Testis (tissue), 3 donors: ENCODE measurements around the gene CST9L. TPM values are rescaled to one million over a fixed set of nuclear protein-coding genes. Genes with fewer than 3 reads are reported as not detected.

Experiments
- DNase-seq: peaks from one replicate; pipeline ENCODE4 v3.0.0-alpha.2; 2019
- H3K27ac ChIP-seq, 2 donors: fragments of 200-600 bp; sonication (generic); one replicate each; pipeline ENCODE4 v1.5.1; 2019
- H3K27me3 ChIP-seq: fragments of 200-600 bp; sonication (generic); one replicate; pipeline ENCODE4 v1.5.1; 2019
- H3K36me3 ChIP-seq: fragments of 200-600 bp; sonication (generic); one replicate; pipeline ENCODE4 v1.5.1; 2017; ENCODE audit warnings: low read depth; ENCODE audit errors: missing control alignments
- H3K4me1 ChIP-seq: fragments of 200-600 bp; sonication (generic); one replicate; pipeline ENCODE4 v1.5.1; 2019
- H3K4me3 ChIP-seq, 2 donors: fragments of 200-600 bp; sonication (generic); one replicate each; pipeline ENCODE4 v1.5.1; 2017 to 2019
- H3K9me3 ChIP-seq: fragments of 200-600 bp; sonication (generic); one replicate; pipeline ENCODE4 v1.5.1; 2017
- POLR2A ChIP-seq: fragments of 450-650 bp; IDR thresholded peaks from one replicate; pipeline ENCODE4 v1.6.1; 2017; ENCODE audit warnings: antibody characterized with exemption, mild to moderate bottlenecking, moderate library complexity
- WGBS, 2 donors: methylation state at CpG; one replicate each; pipeline ENCODE4 v1.1.5; 2018; 5-methylcytosine and 5-hydroxymethylcytosine counted together
- intact Hi-C: fragments of 100-400 bp; cut with DNase I; formaldehyde crosslinking; loops from one replicate; pipeline ENCODE4 v1.15.1; 2023; ENCODE audit warnings: low total_unique reads
- polyA plus RNA-seq: library from polyadenylated mRNA; stranded (reverse); fragments of 350-450 nt; fragmentation: Illumina TruSeq; extraction: RNeasy Lipid Tissue Mini Kit (QIAGEN cat#74804); gene quantifications from one replicate; pipeline ENCODE4 v1.2.3, GENCODE V29; 2014; ENCODE audit warnings: low read depth, low replicate concordance; ENCODE audit not compliant: insufficient read depth
- total RNA-seq, 2 donors: library from RNA; depleted of rRNA; stranded (reverse); fragments of >200 nt; gene quantifications; one replicate each; pipeline ENCODE4 v1.2.3, GENCODE V29; 2016
- TF ChIP-seq, protein P1 (sequence below), 3 experiments: fragments of 450-650 bp in 2 of 3; fragments of 200-600 bp in 1 of 3; sonication (generic) in 1 of 3; IDR thresholded peaks; one replicate each; pipeline ENCODE4 v1.5.1; 2016 to 2019; ENCODE audit warnings: antibody characterized with exemption in 3 of 3, mild to moderate bottlenecking in 2 of 3, moderate library complexity in 1 of 3

Gene CST9L
- total and polyA plus RNA-seq, 3 donors from 2014 or later: 78.8 to 184 (median 127) TPM

DNA sequence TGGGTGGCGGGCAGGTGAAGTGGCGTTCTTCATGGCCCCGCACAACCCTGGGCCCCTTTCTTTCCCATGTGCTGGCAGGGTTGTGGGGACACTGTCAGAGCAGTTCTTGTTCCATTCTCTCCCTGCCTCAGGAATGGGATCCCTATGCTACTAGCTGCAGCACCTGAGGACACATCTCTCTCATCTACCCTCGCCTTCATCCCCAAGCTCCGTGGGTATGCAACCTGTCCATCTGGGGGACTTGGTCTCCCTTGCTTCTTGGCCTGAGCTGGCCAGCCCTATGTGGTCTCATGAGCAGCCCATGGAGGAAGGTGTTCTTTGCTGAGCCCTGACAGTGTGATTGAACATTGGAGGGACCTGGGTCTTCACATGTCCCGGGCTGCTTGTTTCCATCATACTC, 24.2 kb downstream of the CST9L start:
- TF ChIP-seq, protein P1, sequence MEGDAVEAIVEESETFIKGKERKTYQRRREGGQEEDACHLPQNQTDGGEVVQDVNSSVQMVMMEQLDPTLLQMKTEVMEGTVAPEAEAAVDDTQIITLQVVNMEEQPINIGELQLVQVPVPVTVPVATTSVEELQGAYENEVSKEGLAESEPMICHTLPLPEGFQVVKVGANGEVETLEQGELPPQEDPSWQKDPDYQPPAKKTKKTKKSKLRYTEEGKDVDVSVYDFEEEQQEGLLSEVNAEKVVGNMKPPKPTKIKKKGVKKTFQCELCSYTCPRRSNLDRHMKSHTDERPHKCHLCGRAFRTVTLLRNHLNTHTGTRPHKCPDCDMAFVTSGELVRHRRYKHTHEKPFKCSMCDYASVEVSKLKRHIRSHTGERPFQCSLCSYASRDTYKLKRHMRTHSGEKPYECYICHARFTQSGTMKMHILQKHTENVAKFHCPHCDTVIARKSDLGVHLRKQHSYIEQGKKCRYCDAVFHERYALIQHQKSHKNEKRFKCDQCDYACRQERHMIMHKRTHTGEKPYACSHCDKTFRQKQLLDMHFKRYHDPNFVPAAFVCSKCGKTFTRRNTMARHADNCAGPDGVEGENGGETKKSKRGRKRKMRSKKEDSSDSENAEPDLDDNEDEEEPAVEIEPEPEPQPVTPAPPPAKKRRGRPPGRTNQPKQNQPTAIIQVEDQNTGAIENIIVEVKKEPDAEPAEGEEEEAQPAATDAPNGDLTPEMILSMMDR (IDR thresholded peaks at IDR 0.05): no peak
- no peak for TF ChIP-seq POLR2A
- intact Hi-C loops: no loop called here
- no peak for DNase-seq
- Histone ChIP-seq H3K27me3 (no peaks in the 10 kb centered on the region), H3K4me3 (no peak overlapping the region), H3K36me3 (no peaks in the 10 kb centered on the region), H3K4me1 (peaks cover 2% of the 10 kb centered on the region), H3K9me3 (no peaks in the 10 kb centered on the region), H3K27ac (no peak overlapping the region)
- 95 to 96% methylated on average over 5 to 6 of the region's 6 CpGs for WGBS, 2 donors

DNA sequence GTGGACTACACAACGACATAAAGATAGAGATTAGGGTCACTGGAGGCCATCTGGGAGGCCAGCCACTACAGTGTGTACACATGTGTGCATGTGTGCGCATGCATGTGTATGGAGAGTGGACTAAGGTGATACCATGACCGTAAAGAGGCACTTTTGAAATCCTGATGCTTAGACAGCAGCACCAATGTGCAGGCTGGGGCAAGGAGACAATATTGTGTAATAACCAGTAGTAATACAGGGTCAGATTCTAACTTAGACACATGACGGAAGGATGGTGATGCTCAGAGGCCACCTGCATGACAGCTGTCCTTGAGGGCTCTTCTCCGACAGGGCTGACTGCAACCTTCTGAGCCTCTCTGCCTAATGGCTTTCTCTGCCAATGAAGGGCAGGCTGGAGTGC, 25.5 kb downstream of the CST9L start:
- H3K36me3 ChIP-seq: no peaks in the 10 kb centered on the region
- no peaks in the 10 kb centered on the region for H3K27me3 ChIP-seq
- no peaks in the 10 kb centered on the region for H3K9me3 ChIP-seq
- intact Hi-C loops: no loop called here
- TF ChIP-seq POLR2A: no peak
- TF ChIP-seq, protein P1 (IDR thresholded peaks at IDR 0.05): no peak
- WGBS, 2 donors: 50 to 53% methylated on average over 5 of the region's 5 CpGs
- no peak overlapping the region for H3K4me3 ChIP-seq
- H3K27ac ChIP-seq: no peak overlapping the region
- no peak for DNase-seq
- H3K4me1 ChIP-seq: peaks cover 2% of the 10 kb centered on the region

DNA sequence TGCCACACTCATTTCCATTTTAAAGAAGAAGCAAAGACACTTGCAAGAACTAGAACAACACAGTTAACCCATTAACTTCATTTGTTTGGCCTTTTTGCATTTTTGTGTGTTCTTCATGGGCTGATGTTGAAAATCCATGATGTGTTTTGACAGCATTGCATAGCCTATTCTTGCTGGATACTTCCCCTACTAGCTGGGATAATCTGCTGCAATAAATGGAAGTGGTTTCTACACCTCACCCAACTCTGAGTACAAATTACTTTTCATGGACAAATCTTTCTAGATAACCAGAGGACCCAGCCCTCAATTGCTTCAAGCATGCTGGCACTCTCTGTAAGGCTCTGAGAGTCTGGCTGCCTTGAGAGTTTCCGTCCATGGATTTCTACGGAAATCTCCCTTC, 26.5 kb downstream of the CST9L start:
- intact Hi-C loops: no loop called here
- Histone ChIP-seq H3K27ac (no peak overlapping the region), H3K4me3 (no peak overlapping the region), H3K9me3 (no peaks in the 10 kb centered on the region), H3K4me1 (peaks cover 2% of the 10 kb centered on the region), H3K27me3 (no peaks in the 10 kb centered on the region), H3K36me3 (no peaks in the 10 kb centered on the region)
- DNase-seq: no peak
- TF ChIP-seq, protein P1 (IDR thresholded peaks at IDR 0.05): no peak
- no peak for TF ChIP-seq POLR2A
- 76 to 87% methylated on average over 2 of the region's 2 CpGs for WGBS, 2 donors

DNA sequence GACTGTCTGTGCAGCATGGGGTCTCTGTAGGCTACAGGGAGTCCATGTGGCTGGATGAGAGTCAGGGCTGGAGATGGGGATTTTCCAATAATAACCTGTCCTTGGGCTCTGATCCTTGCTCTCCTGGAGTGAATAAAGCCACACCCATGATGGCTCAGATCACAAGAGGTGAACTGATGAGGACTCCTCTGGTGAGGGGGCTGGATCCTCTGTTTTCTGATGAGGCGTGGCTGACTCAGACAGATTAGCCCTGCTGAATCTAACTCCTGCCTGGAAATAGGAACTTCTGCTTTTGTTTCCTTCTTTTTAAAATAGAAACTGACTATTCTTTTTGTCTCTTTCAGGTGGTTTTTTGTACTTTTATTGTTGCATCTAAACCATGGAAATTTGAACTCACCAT, 27.0 kb downstream of the CST9L start:
- intact Hi-C loops: no loop called here
- Histone ChIP-seq H3K27me3 (no peaks in the 10 kb centered on the region), H3K9me3 (no peaks in the 10 kb centered on the region), H3K36me3 (no peaks in the 10 kb centered on the region), H3K4me3 (no peak overlapping the region), H3K4me1 (peaks cover 2% of the 10 kb centered on the region), H3K27ac (no peak overlapping the region)
- no peak for DNase-seq
- TF ChIP-seq, protein P1 (IDR thresholded peaks at IDR 0.05): no peak
- no peak for TF ChIP-seq POLR2A
- WGBS, 2 donors: 36 to 50% methylated on average over 1 of the region's 1 CpG

DNA sequence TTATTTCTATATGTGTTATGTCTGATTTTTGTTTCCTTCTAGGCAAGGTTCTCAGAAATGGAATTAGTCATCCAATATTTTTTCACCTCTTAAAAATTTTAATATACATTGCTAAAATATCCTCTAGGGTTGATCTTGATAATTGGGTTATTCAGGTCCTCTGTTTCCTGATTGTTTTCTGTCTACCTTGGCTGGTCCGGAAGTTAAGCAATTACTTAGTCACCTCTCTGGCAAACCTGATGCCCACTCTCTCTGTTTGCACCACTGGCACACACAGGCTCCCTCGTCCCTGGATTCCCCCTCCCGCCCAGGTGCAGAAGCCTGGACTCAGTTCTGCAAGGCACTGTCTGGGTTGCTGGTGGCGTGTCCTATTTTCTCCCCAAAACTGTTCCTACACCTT, 27.7 kb downstream of the CST9L start:
- peaks cover 2% of the 10 kb centered on the region for H3K4me1 ChIP-seq
- H3K36me3 ChIP-seq: no peaks in the 10 kb centered on the region
- no peaks in the 10 kb centered on the region for H3K27me3 ChIP-seq
- no peaks in the 10 kb centered on the region for H3K9me3 ChIP-seq
- WGBS, 2 donors: 81 to 89% methylated on average over 4 of the region's 4 CpGs
- H3K27ac ChIP-seq: no peak overlapping the region
- H3K4me3 ChIP-seq: no peak overlapping the region
- intact Hi-C loops: no loop called here
- TF ChIP-seq, protein P1 (IDR thresholded peaks at IDR 0.05): no peak
- no peak for TF ChIP-seq POLR2A
- DNase-seq: no peak
